H1 (cell line): ENCODE measurements around the gene ELL. TPM values are rescaled to one million over a fixed set of nuclear protein-coding genes. Genes with fewer than 3 reads are reported as not detected.

ENCODE experiments used
- CTCF ChIA-PET: fragments of 300-600 bp; sonication (Branson Sonifier 250); formaldehyde crosslinking; loops from one replicate; lab custom pipeline; 2021; ENCODE audit not compliant: partially characterized antibody; lab: Charles Lee
- POLR2A ChIA-PET: fragments of 300-600 bp; sonication (Branson Sonifier 250); formaldehyde crosslinking; loops from one replicate; lab custom pipeline; 2021; ENCODE audit warnings: inconsistent platforms; ENCODE audit not compliant: partially characterized antibody; lab: Charles Lee
- DNase-seq, 2 experiments: peaks; one replicate each; pipeline versions ENCODE4 v3.0.0 to v3.0.0-alpha.2; 2010 to 2022; ENCODE audit warnings: low spot score in 2 of 2, low read depth in 1 of 2, mixed read lengths in 1 of 2
- FAIRE-seq: peaks from 2 replicates; lab custom pipeline; 2011; peaks lifted over from hg19 to GRCh38; lab: Jason Lieb, UNC
- H2AFZ ChIP-seq: 2 replicates; pipeline ENCODE4 v1.8.1; 2012; ENCODE audit warnings: low read length, inconsistent platforms
- H2AK5ac ChIP-seq: 2 replicates; pipeline ENCODE4 v1.6.1; 2013; ENCODE audit warnings: low read depth, low read length
- H2BK120ac ChIP-seq: replicated peaks from 2 replicates; pipeline ENCODE3; 2013; ENCODE audit warnings: low read depth, low read length, inconsistent platforms
- H2BK12ac ChIP-seq: 2 replicates; pipeline ENCODE4 v1.6.1; 2013; ENCODE audit warnings: low read depth, low read length
- H2BK15ac ChIP-seq: 2 replicates; pipeline ENCODE4 v1.6.1; 2013; ENCODE audit warnings: low read length
- H2BK20ac ChIP-seq: 2 replicates; pipeline ENCODE4 v1.6.1; 2013; ENCODE audit warnings: low read length
- H2BK5ac ChIP-seq: 2 replicates; pipeline ENCODE4 v1.6.1; 2013; ENCODE audit warnings: low read depth, low read length
- H3K14ac ChIP-seq: 2 replicates; pipeline ENCODE4 v1.6.1; 2013; ENCODE audit warnings: inconsistent platforms; ENCODE audit not compliant: insufficient read length
- H3K18ac ChIP-seq: 2 replicates; pipeline ENCODE4 v1.6.1; 2013; ENCODE audit warnings: low read length; ENCODE audit errors: extremely low read depth
- H3K23ac ChIP-seq: 2 replicates; pipeline ENCODE4 v1.6.1; 2013; ENCODE audit warnings: inconsistent platforms; ENCODE audit not compliant: insufficient read length
- H3K23me2 ChIP-seq: 2 replicates; pipeline ENCODE4 v1.6.1; 2013; ENCODE audit warnings: low read depth, low read length
- H3K27ac ChIP-seq: 2 replicates; pipeline ENCODE4 v1.6.1; 2011; ENCODE audit warnings: low read depth, low read length, inconsistent platforms
- H3K27me3 ChIP-seq, 4 experiments: replicated peaks in 1 of 4; 1 replicate in 1 of 4; 2 replicates in 3 of 4; pipeline versions ENCODE4 v1.6.1 to v1.8.1; 2011 to 2013; ENCODE audit warnings: low read length in 3 of 4, mild to moderate bottlenecking in 3 of 4, inconsistent platforms in 2 of 4, mixed read lengths in 2 of 4, moderate library complexity in 1 of 4; ENCODE audit not compliant: control insufficient read depth in 3 of 4, insufficient read depth in 3 of 4; ENCODE audit errors: extremely low read depth in 1 of 4
- H3K36me3 ChIP-seq, 4 experiments: 2 replicates each; pipeline versions ENCODE4 v1.6.1 to v1.8.1; 2011 to 2013; ENCODE audit warnings: mild to moderate bottlenecking in 4 of 4, low read length in 3 of 4, moderate library complexity in 2 of 4, control low read depth in 1 of 4, inconsistent platforms in 1 of 4; ENCODE audit not compliant: insufficient read depth in 4 of 4, control insufficient read depth in 2 of 4
- H3K4ac ChIP-seq: replicated peaks from 2 replicates; pipeline ENCODE3; 2013; ENCODE audit warnings: low read length, low read depth, mixed read lengths, inconsistent platforms; ENCODE audit not compliant: insufficient read length
- H3K4me1 ChIP-seq, 4 experiments: replicated peaks in 1 of 4; 1 replicate in 1 of 4; 2 replicates in 3 of 4; pipeline versions ENCODE4 v1.6.1 to v1.8.1; 2011 to 2013; ENCODE audit warnings: low read length in 3 of 4, inconsistent platforms in 2 of 4, mixed read lengths in 1 of 4; ENCODE audit not compliant: insufficient read depth in 4 of 4, control insufficient read depth in 3 of 4
- H3K4me2 ChIP-seq, 2 experiments: 2 replicates each; pipeline versions ENCODE4 v1.6.1 to v1.8.1; 2011 to 2013; ENCODE audit warnings: low read depth in 2 of 2, low read length in 2 of 2, control low read depth in 1 of 2, inconsistent platforms in 1 of 2, mild to moderate bottlenecking in 1 of 2; ENCODE audit not compliant: insufficient read depth in 1 of 2
- H3K4me3 ChIP-seq, 4 experiments: fragments of 200-600, 300-600 bp in 1 of 4; sonication (generic), shearing (Covaris generic), sonication (Bioruptor Twin) in 1 of 4; 2 replicates each; pipeline versions ENCODE4 v1.5.1 to v1.8.1; 2011 to 2016; ENCODE audit warnings: low read length in 4 of 4, low read depth in 3 of 4, control low read depth in 2 of 4, inconsistent platforms in 2 of 4, mild to moderate bottlenecking in 2 of 4, mixed read lengths in 1 of 4, moderate library complexity in 1 of 4; ENCODE audit not compliant: insufficient read depth in 2 of 4; ENCODE audit errors: extremely low read depth in 1 of 4
- H3K56ac ChIP-seq: replicated peaks from 2 replicates; pipeline ENCODE3; 2013; ENCODE audit warnings: low read depth, mild to moderate bottlenecking, mixed read lengths, low read length, inconsistent platforms; ENCODE audit not compliant: insufficient read length
- H3K79me1 ChIP-seq: 2 replicates; pipeline ENCODE4 v1.6.1; 2013; ENCODE audit warnings: low read depth, low read length, control low read depth
- H3K79me2 ChIP-seq, 2 experiments: 2 replicates each; pipeline versions ENCODE4 v1.6.1 to v1.8.1; 2012 to 2013; ENCODE audit warnings: low read length in 2 of 2, mild to moderate bottlenecking in 2 of 2, inconsistent platforms in 1 of 2; ENCODE audit not compliant: insufficient read depth in 2 of 2, control insufficient read depth in 1 of 2
- H3K9ac ChIP-seq, 4 experiments: replicated peaks in 1 of 4; 1 replicate in 1 of 4; 2 replicates in 3 of 4; pipeline versions ENCODE4 v1.6.1 to v1.8.1; 2011 to 2013; ENCODE audit warnings: low read depth in 3 of 4, low read length in 3 of 4, control low read depth in 2 of 4, mild to moderate bottlenecking in 2 of 4, moderate library complexity in 2 of 4, inconsistent platforms in 1 of 4; ENCODE audit errors: extremely low read depth in 1 of 4
- H3K9me3 ChIP-seq, 2 experiments: 2 replicates each; pipeline versions ENCODE4 v1.6.1 to v1.8.1; 2012 to 2013; ENCODE audit warnings: mild to moderate bottlenecking in 2 of 2, moderate library complexity in 2 of 2, control low read depth in 1 of 2, inconsistent platforms in 1 of 2, low read depth in 1 of 2, low read length in 1 of 2, mixed read lengths in 1 of 2; ENCODE audit not compliant: insufficient read depth in 2 of 2
- H4K20me1 ChIP-seq, 2 experiments: replicated peaks in 1 of 2; 2 replicates each; pipeline versions ENCODE3 to v1.8.1; 2011 to 2013; ENCODE audit warnings: inconsistent platforms in 2 of 2, low read length in 2 of 2, mild to moderate bottlenecking in 1 of 2; ENCODE audit not compliant: insufficient read depth in 2 of 2, control insufficient read depth in 1 of 2
- H4K5ac ChIP-seq: 2 replicates; pipeline ENCODE4 v1.6.1; 2013; ENCODE audit warnings: low read length, low read depth, mixed read lengths, inconsistent platforms; ENCODE audit not compliant: insufficient read length
- H4K8ac ChIP-seq: 2 replicates; pipeline ENCODE4 v1.8.0; 2013; ENCODE audit warnings: mild to moderate bottlenecking, moderate library complexity, low read length, inconsistent platforms; ENCODE audit not compliant: insufficient read depth; ENCODE audit errors: extremely low read depth
- H4K91ac ChIP-seq: replicated peaks from 2 replicates; pipeline ENCODE3; 2013; ENCODE audit warnings: low read length, mixed read lengths, inconsistent platforms; ENCODE audit not compliant: insufficient read length
- CBX8 ChIP-seq: fragments of 300-800, 300-1000 bp; sonication (generic); IDR thresholded peaks from 2 replicates; pipeline ENCODE4 v1.7.1; 2016; ENCODE audit warnings: low read depth, low read length, borderline replicate concordance
- HDAC2 ChIP-seq, 2 experiments: fragments of 300-600 bp in 1 of 2; sonication (generic) in 1 of 2; IDR thresholded peaks; 2 replicates each; pipeline ENCODE4 v1.6.1; 2011 to 2012; ENCODE audit warnings: low read depth in 2 of 2, low read length in 2 of 2, mild to moderate bottlenecking in 2 of 2, moderate library complexity in 2 of 2, borderline replicate concordance in 1 of 2, inconsistent platforms in 1 of 2
- NRF1 ChIP-seq: IDR thresholded peaks from 2 replicates; pipeline ENCODE4 v1.6.1; 2011; ENCODE audit warnings: mild to moderate bottlenecking, low read depth, low read length, improper control_type of control experiment
- RNF2 ChIP-seq: fragments of 200-900, 300-1000 bp; sonication (generic); IDR thresholded peaks from 2 replicates; pipeline ENCODE4 v1.7.1; 2016; ENCODE audit warnings: borderline replicate concordance, low read depth, mild to moderate bottlenecking, antibody characterized with exemption, low read length; ENCODE audit not compliant: poor library complexity, severe bottlenecking; ENCODE audit errors: missing control alignments
- SIN3A ChIP-seq, 2 experiments: IDR thresholded peaks in 1 of 2; conservative IDR thresholded peaks in 1 of 2; 2 replicates each; pipeline ENCODE4 v1.6.1; 2011 to 2012; ENCODE audit warnings: low read length in 2 of 2, improper control_type of control experiment in 1 of 2, low read depth in 1 of 2, mild to moderate bottlenecking in 1 of 2
- TAF1 ChIP-seq: IDR thresholded peaks from 2 replicates; pipeline ENCODE4 v1.6.1; 2011; ENCODE audit warnings: mild to moderate bottlenecking, low read depth, low read length
- WGBS, 2 experiments: shearing (Covaris generic) in 1 of 2; methylation state at CpG; one replicate each; pipeline versions ENCODE4 v1.1.6 to v1.1.7; 2013 to 2015; ENCODE audit warnings: low lambda C conversion rate in 2 of 2, mixed read lengths in 2 of 2, inconsistent platforms in 1 of 2, low coverage in 1 of 2, missing lambda C conversion rate in 1 of 2; ENCODE audit not compliant: insufficient replicate concordance in 2 of 2, insufficient coverage in 1 of 2, insufficient read length in 1 of 2; ENCODE audit errors: extremely low coverage in 1 of 2, missing lambda C conversion rate in 1 of 2; 5-methylcytosine and 5-hydroxymethylcytosine counted together
- polyA plus RNA-seq, 7 experiments: library from polyadenylated mRNA; depleted of rRNA in 3 of 7; stranded (reverse) in 5 of 7; unstranded in 2 of 7; fragments of >200 nt in 5 of 7; fragments of 200-250 nt in 2 of 7; gene quantifications; 1 replicate in 5 of 7; 2 replicates in 1 of 7; 4 replicates in 1 of 7; pipeline versions ENCODE4 v1.2.1 to v1.2.3, GENCODE V29; 2011 to 2013; ENCODE audit warnings: missing spikeins in 2 of 7, mixed read lengths in 2 of 7
- total RNA-seq: library from RNA; stranded (reverse); fragmentation: NEBNext Ultra II Directional; extraction: Animal tissue kit (Norgen Biotek cat#: 25700); gene quantifications from 2 replicates; pipeline ENCODE4 v1.2.1, GENCODE V29; 2021
- TF ChIP-seq, protein P1 (sequence below): IDR thresholded peaks from 2 replicates; pipeline ENCODE4 v1.6.1; 2012; ENCODE audit warnings: low read length, inconsistent platforms

ELL gene
- total and polyA plus RNA-seq, 2 of the 8 experiments (the other 6 are each of a cell fraction or from before 2014, with no cell fraction given), result 5.2 to 10.5 TPM

DNA sequence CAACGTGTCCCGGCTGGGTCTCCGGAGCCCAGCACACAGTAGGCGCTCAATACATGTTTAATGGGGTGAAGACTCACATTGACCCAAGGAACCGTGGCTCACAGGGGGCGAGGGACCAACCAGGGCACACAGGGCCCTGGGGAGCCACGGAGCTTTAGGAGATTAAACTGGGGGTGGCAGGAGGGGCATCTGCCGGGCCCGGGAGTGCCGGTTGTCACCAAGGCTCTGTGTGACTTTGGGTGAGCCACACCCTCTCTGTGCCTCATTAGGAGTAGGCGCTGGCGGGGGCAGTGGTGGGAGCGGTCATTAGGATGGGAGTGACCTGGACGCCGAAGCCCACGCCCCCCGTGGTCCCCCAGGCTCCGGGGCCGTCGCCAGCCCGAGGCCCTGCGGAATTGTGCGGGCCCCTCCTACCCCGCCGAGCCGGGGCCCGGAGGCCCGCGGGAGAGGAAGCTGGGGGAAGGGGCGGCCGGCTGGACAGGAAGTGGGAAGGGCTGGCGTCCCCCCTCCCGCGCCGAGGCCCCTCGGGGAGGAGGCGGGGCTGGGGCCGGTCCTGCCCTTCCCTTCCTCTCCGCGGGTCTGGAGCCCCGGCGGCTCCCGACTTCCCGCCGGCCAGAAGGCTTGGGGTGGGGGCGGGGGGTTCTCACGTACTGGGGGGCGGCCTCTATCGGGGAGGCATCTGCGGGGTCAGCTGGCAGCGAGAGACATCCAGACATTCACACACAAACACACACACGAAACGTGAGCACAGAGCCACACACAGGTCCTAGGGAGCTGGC is 104.4 kb downstream of the ELL start:
- Histone ChIP-seq H2AFZ (no peak overlapping the region), H3K23me2 (peaks cover 19% of the 10 kb centered on the region; the same call in 1 of the 2 replicates), H2BK120ac (peak overlapping the region; percentile 28), H4K20me1 (peaks cover 0 to 4% of the 10 kb centered on the region in 2 experiments), H3K27ac (no peak overlapping the region; the same call in 1 of the 2 replicates), H3K79me1 (no peaks in the 10 kb centered on the region), H3K9ac (peak overlapping the region in 2 of 4 experiments; percentile 38 to 39; a peak in 2 of 7 replicates), H3K79me2 (peaks cover 0 to 4% of the 10 kb centered on the region in 2 experiments; a peak in 1 of 4 replicates), H4K91ac (peak overlapping the region; percentile 99), H2BK20ac (0 out of 2 replicates have a peak overlapping the region, but pooled peaks have one; percentile 61), H3K4me1 (peaks cover 0 to 27% (median 21%) of the 10 kb centered on the region in 4 experiments; a peak in 6 of 7 replicates), H3K4me2 (peak overlapping the region; percentile 70 to 88), H3K36me3 (no peaks in the 10 kb centered on the region), H3K23ac (no peak overlapping the region), H4K5ac (peak overlapping the region; percentile 44), H2BK12ac (peak overlapping the region; percentile 99; the same call in 1 of the 2 replicates), H3K14ac (no peak overlapping the region), H3K18ac (peak overlapping the region; percentile 10), H2BK5ac (peak overlapping the region; percentile 72), H3K4me3 (peak overlapping the region; percentile 19 to 63 (median 36)), H3K27me3 (peaks cover 5 to 29% (median 23%) of the 10 kb centered on the region in 4 experiments), H3K4ac (peak overlapping the region; percentile 99), H4K8ac (peak overlapping the region; percentile 82), H3K56ac (peak overlapping the region; percentile 53), H2AK5ac (no peak overlapping the region), H2BK15ac (peak overlapping the region; percentile 99; the same call in 1 of the 2 replicates), H3K9me3 (no peaks in the 10 kb centered on the region)
- FAIRE-seq, result no peak
- CTCF ChIA-PET, result interaction anchor here (0.6 to 11.0 kb wide), 11 partner anchors 8 to 523 kb away, joined by 3 to 177 read pairs (median 4); partner anchors contain the start of genes GDF15 and JUND
- POLR2A ChIA-PET, result interaction anchor here (0.7 to 6.8 kb wide), 17 partner anchors 8 to 136 kb away, joined by 3 to 72 read pairs (median 4); partner anchors contain the start of genes JUND and PGPEP1
- 1% methylated on average over 38 of the region's 53 CpGs; no CpG with 5 or more reads in 1 of the 2 experiments for WGBS, 2 experiments
- DNase-seq, result peak in 1 of 2 experiments; percentile 85
- TF ChIP-seq HDAC2 (IDR thresholded peaks at IDR 0.05; ENCODE audit: borderline replicate concordance in 1 of 2, low read depth in 2 of 2, low read length in 2 of 2) (peak; percentile 45 to 84; a peak in 1 of 4 replicates), RNF2 (no peak), CBX8 (no peak), TAF1 (no peak), NRF1 (no peak), SIN3A (conservative IDR thresholded peaks at IDR 0.05 in 1 of 2, IDR thresholded peaks at IDR 0.05 in 1 of 2; ENCODE audit: low read depth in 1 of 2, low read length in 2 of 2) (peak in 1 of 2 experiments; percentile 58; a peak in 1 of 4 replicates)
- TF ChIP-seq, protein P1, sequence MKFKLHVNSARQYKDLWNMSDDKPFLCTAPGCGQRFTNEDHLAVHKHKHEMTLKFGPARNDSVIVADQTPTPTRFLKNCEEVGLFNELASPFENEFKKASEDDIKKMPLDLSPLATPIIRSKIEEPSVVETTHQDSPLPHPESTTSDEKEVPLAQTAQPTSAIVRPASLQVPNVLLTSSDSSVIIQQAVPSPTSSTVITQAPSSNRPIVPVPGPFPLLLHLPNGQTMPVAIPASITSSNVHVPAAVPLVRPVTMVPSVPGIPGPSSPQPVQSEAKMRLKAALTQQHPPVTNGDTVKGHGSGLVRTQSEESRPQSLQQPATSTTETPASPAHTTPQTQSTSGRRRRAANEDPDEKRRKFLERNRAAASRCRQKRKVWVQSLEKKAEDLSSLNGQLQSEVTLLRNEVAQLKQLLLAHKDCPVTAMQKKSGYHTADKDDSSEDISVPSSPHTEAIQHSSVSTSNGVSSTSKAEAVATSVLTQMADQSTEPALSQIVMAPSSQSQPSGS, result no peak
